GM23338 (cell line): ENCODE measurements around the gene ATXN2. TPM values are rescaled to one million over a fixed set of nuclear protein-coding genes. Genes with fewer than 3 reads are reported as not detected.
A peak's percentile ranks its signal among the peaks of the same experiment; 100 is the strongest.

ENCODE experiments used
- ATAC-seq: fragments of 200-7000 bp; cut with Tn5 transposase; 3 replicates; pipeline ENCODE4 v1.9.1; 2020
- DNase-seq: peaks from one replicate; pipeline ENCODE4 v3.0.0-alpha.2; 2015; ENCODE audit warnings: low spot score
- H2AFZ ChIP-seq: fragments of 200-600 bp; sonication (generic); 2 replicates; pipeline ENCODE4 v1.8.0; 2016; ENCODE audit warnings: antibody characterized with exemption, mild to moderate bottlenecking, moderate library complexity
- H3F3A ChIP-seq: fragments of 200-600 bp; sonication (generic); replicated peaks from 2 replicates; pipeline ENCODE4 v1.8.0; 2017; ENCODE audit warnings: antibody characterized with exemption, mixed run types, low read depth
- H3K27ac ChIP-seq: fragments of 200-600 bp; sonication (generic); 2 replicates; pipeline ENCODE4 v1.6.1; 2016; ENCODE audit warnings: low read depth
- H3K27me3 ChIP-seq: fragments of 200-600 bp; sonication (generic); 2 replicates; pipeline ENCODE4 v1.8.0; 2016; ENCODE audit warnings: mild to moderate bottlenecking, mixed run types, moderate library complexity; ENCODE audit not compliant: insufficient read depth
- H3K36me3 ChIP-seq: fragments of 200-600 bp; sonication (generic); 2 replicates; pipeline ENCODE4 v1.8.0; 2016; ENCODE audit warnings: mild to moderate bottlenecking; ENCODE audit not compliant: insufficient read depth
- H3K4me1 ChIP-seq: fragments of 200-600 bp; sonication (generic); 2 replicates; pipeline ENCODE4 v1.8.0; 2016; ENCODE audit warnings: mild to moderate bottlenecking, moderate library complexity; ENCODE audit not compliant: insufficient read depth
- H3K4me2 ChIP-seq: fragments of 200-600 bp; sonication (generic); 2 replicates; pipeline ENCODE4 v1.7.1; 2017; ENCODE audit warnings: mixed run types
- H3K4me3 ChIP-seq: fragments of 200-600 bp; sonication (generic); 2 replicates; pipeline ENCODE4 v1.6.1; 2016; ENCODE audit warnings: mixed run types
- H3K79me2 ChIP-seq: fragments of 200-600 bp; sonication (generic); replicated peaks from 2 replicates; pipeline ENCODE4 v1.8.0; 2017; ENCODE audit warnings: mild to moderate bottlenecking; ENCODE audit not compliant: insufficient read depth
- H3K9me2 ChIP-seq: fragments of 200-600 bp; sonication (generic); 2 replicates; pipeline ENCODE4 v1.8.0; 2017; ENCODE audit not compliant: insufficient read depth
- H4K20me1 ChIP-seq: fragments of 200-600 bp; sonication (generic); replicated peaks from 2 replicates; pipeline ENCODE4 v1.8.0; 2017; ENCODE audit warnings: mild to moderate bottlenecking; ENCODE audit not compliant: insufficient read depth
- H3K27ac Mint-ChIP-seq: 2 replicates; pipeline ENCODE4 v1.8.0; 2020; ENCODE audit warnings: inconsistent platforms, mild to moderate bottlenecking, moderate library complexity, mixed read lengths
- H3K27me3 Mint-ChIP-seq: 3 replicates; pipeline ENCODE4 v1.8.0; 2022; ENCODE audit warnings: low read depth, mild to moderate bottlenecking, moderate library complexity, mixed read lengths, inconsistent platforms; ENCODE audit not compliant: insufficient read depth, poor library complexity
- H3K36me3 Mint-ChIP-seq: 3 replicates; pipeline ENCODE4 v1.8.0; 2021; ENCODE audit warnings: low read depth, mild to moderate bottlenecking, inconsistent platforms, moderate library complexity, mixed read lengths
- H3K4me1 Mint-ChIP-seq: 3 replicates; pipeline ENCODE4 v1.8.0; 2020; ENCODE audit warnings: mild to moderate bottlenecking, inconsistent platforms, mixed read lengths
- H3K4me3 Mint-ChIP-seq: 3 replicates; pipeline ENCODE4 v1.8.0; 2021; ENCODE audit warnings: moderate library complexity, mild to moderate bottlenecking, inconsistent platforms, mixed read lengths
- H3K9me3 Mint-ChIP-seq: 3 replicates; pipeline ENCODE4 v1.8.0; 2020; ENCODE audit warnings: moderate library complexity, mild to moderate bottlenecking, inconsistent platforms, mixed read lengths
- CREB1 ChIP-seq: fragments of 250-450 bp; sonication (Bioruptor Pico); IDR thresholded peaks from 2 replicates; pipeline ENCODE4 v1.5.0; 2020; ENCODE audit warnings: low read depth, mild to moderate bottlenecking, moderate library complexity
- JUNB ChIP-seq: IDR thresholded peaks from one replicate; pipeline ENCODE4 v1.6.1; 2016; ENCODE audit warnings: antibody characterized with exemption; ENCODE audit not compliant: unreplicated experiment
- NANOG ChIP-seq: IDR thresholded peaks from 2 replicates; pipeline ENCODE4 v1.6.1; 2016; ENCODE audit warnings: antibody characterized with exemption, borderline replicate concordance
- POLR2AphosphoS5 ChIP-seq: IDR thresholded peaks from 2 replicates; pipeline ENCODE4 v1.6.1; 2016; ENCODE audit warnings: antibody characterized with exemption, low read depth
- ZNF114 ChIP-seq: fragments of 250-450 bp; sonication (Bioruptor Pico); IDR thresholded peaks from 2 replicates; pipeline ENCODE4 v1.5.0; 2020; ENCODE audit warnings: mild to moderate bottlenecking, moderate library complexity
- polyA plus RNA-seq: library from polyadenylated mRNA; unstranded; fragments of >200 nt; fragmentation: Nextera tagmentation; extraction: Ambion mirVana; gene quantifications from 2 replicates; pipeline ENCODE4 v1.2.1, GENCODE V29; 2016
- total RNA-seq: library from RNA; depleted of rRNA; stranded (reverse); fragments of >200 nt; shearing (Covaris generic); gene quantifications from 2 replicates; pipeline ENCODE4 v1.2.3, GENCODE V29; 2014
- TF ChIP-seq, protein P1 (sequence below): IDR thresholded peaks from 2 replicates; pipeline ENCODE4 v1.6.1; 2016; ENCODE audit warnings: antibody characterized with exemption
- TF ChIP-seq, protein P2 (sequence below): IDR thresholded peaks from one replicate; pipeline ENCODE4 v1.6.1; 2018; ENCODE audit warnings: antibody characterized with exemption; ENCODE audit not compliant: unreplicated experiment
- TF ChIP-seq, protein P3 (sequence below), 2 experiments: fragments of 200-600 bp in 1 of 2; sonication (generic) in 1 of 2; conservative IDR thresholded peaks; 2 replicates each; pipeline versions ENCODE4 v1.5.1 to v1.6.1; 2016 to 2017; ENCODE audit warnings: antibody characterized with exemption in 2 of 2, low read depth in 2 of 2, mild to moderate bottlenecking in 2 of 2, moderate library complexity in 1 of 2

ATXN2 gene
- total and polyA plus RNA-seq, 2 experiments from 2014 or later, result 44.8 to 59.5 TPM

DNA sequence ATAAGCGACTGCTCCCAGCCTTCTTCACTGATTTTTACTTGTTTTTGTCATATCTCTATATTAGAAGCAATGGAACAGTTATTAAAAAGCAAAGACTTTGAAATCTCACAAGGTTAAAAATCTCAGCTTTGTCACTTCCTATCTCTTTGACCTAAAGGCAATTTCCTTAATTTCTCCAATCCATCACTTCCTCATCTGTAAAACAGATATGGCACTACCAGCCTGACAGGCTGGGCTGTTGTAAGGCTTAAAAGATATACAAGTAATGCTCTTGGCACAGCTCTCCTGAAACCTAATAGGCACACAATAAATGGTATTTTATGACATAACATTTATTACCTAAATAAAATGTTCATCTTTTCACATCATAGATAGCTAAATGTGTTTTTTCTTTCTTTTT lies 25.6 kb downstream of the ATXN2 start (continued):
- TF ChIP-seq, protein P1, sequence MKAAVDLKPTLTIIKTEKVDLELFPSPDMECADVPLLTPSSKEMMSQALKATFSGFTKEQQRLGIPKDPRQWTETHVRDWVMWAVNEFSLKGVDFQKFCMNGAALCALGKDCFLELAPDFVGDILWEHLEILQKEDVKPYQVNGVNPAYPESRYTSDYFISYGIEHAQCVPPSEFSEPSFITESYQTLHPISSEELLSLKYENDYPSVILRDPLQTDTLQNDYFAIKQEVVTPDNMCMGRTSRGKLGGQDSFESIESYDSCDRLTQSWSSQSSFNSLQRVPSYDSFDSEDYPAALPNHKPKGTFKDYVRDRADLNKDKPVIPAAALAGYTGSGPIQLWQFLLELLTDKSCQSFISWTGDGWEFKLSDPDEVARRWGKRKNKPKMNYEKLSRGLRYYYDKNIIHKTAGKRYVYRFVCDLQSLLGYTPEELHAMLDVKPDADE, result no peak
- TF ChIP-seq CREB1 (CRISPR knock-in tag) (no peak), POLR2AphosphoS5 (no peak), NANOG (no peak), JUNB (no peak), ZNF114 (CRISPR knock-in tag) (no peak)
- TF ChIP-seq, protein P2, sequence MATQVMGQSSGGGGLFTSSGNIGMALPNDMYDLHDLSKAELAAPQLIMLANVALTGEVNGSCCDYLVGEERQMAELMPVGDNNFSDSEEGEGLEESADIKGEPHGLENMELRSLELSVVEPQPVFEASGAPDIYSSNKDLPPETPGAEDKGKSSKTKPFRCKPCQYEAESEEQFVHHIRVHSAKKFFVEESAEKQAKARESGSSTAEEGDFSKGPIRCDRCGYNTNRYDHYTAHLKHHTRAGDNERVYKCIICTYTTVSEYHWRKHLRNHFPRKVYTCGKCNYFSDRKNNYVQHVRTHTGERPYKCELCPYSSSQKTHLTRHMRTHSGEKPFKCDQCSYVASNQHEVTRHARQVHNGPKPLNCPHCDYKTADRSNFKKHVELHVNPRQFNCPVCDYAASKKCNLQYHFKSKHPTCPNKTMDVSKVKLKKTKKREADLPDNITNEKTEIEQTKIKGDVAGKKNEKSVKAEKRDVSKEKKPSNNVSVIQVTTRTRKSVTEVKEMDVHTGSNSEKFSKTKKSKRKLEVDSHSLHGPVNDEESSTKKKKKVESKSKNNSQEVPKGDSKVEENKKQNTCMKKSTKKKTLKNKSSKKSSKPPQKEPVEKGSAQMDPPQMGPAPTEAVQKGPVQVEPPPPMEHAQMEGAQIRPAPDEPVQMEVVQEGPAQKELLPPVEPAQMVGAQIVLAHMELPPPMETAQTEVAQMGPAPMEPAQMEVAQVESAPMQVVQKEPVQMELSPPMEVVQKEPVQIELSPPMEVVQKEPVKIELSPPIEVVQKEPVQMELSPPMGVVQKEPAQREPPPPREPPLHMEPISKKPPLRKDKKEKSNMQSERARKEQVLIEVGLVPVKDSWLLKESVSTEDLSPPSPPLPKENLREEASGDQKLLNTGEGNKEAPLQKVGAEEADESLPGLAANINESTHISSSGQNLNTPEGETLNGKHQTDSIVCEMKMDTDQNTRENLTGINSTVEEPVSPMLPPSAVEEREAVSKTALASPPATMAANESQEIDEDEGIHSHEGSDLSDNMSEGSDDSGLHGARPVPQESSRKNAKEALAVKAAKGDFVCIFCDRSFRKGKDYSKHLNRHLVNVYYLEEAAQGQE, result no peak

DNA sequence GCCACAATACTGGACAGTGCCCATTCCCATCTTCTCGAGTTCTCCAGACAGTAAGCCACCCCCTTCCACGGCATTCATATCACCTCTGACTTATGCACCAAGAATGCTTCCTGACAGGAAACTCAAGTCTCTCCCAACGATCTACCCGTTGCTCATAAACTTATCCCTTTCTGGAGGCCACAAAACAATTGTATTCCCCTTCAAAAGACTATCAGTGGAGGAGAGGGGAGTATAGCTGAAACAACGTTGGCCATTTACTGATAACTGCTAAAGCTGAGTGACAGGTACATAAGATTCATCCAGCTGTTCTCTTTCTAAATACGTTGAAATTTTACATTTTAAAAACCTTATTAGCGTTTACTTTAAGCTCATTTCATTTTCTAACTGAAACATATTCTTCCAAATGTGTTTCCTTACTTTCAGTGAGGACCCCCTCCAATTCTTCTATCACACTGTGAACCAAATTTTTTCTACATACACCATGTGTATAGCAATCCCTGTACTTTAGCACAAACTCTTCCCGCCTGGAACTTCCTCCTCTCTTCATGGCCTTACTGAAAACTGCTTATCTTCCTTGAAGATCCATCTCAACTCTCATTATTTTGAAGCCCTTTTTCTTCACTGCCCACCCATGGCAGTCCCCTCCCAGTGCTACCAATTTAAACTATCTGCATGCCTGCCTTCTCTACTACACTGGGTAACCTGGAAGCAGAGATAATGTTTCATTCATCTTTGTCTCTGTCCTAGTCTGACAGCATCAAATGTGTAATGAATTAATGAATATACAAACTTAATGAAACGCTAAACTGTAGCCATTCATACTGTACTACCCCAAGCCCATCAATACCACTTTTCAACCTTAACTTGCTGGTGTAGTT lies 28.8 kb downstream of the ATXN2 start:
- peaks cover 2% of the 10 kb centered on the region for H3K27me3 Mint-ChIP-seq
- H3K36me3 ChIP-seq, result no peaks in the 10 kb centered on the region
- no peak overlapping the region for H2AFZ ChIP-seq
- DNase-seq, result no peak
- no peak overlapping the region for H3K27ac Mint-ChIP-seq
- ATAC-seq, result no peak
- peaks cover 10% of the 10 kb centered on the region for H3K4me1 ChIP-seq
- no peak overlapping the region for H3K4me3 Mint-ChIP-seq
- no peaks in the 10 kb centered on the region for H3F3A ChIP-seq
- H3K4me2 ChIP-seq, result no peak overlapping the region
- peaks cover 100% of the 10 kb centered on the region for H3K79me2 ChIP-seq
- no peaks in the 10 kb centered on the region for H3K9me3 Mint-ChIP-seq
- no peaks in the 10 kb centered on the region for H3K36me3 Mint-ChIP-seq
- peaks cover 17% of the 10 kb centered on the region for H3K4me1 Mint-ChIP-seq
- no peak overlapping the region for H3K4me3 ChIP-seq
- H3K27me3 ChIP-seq, result no peaks in the 10 kb centered on the region
- peaks cover 60% of the 10 kb centered on the region for H4K20me1 ChIP-seq
- H3K9me2 ChIP-seq, result no peaks in the 10 kb centered on the region
- peak overlapping the region; percentile 73; the same call in 1 of the 2 replicates for H3K27ac ChIP-seq
- TF ChIP-seq, protein P2, result no peak
- TF ChIP-seq, protein P1, result no peak
- TF ChIP-seq, protein P3, sequence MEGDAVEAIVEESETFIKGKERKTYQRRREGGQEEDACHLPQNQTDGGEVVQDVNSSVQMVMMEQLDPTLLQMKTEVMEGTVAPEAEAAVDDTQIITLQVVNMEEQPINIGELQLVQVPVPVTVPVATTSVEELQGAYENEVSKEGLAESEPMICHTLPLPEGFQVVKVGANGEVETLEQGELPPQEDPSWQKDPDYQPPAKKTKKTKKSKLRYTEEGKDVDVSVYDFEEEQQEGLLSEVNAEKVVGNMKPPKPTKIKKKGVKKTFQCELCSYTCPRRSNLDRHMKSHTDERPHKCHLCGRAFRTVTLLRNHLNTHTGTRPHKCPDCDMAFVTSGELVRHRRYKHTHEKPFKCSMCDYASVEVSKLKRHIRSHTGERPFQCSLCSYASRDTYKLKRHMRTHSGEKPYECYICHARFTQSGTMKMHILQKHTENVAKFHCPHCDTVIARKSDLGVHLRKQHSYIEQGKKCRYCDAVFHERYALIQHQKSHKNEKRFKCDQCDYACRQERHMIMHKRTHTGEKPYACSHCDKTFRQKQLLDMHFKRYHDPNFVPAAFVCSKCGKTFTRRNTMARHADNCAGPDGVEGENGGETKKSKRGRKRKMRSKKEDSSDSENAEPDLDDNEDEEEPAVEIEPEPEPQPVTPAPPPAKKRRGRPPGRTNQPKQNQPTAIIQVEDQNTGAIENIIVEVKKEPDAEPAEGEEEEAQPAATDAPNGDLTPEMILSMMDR (conservative IDR thresholded peaks at IDR 0.05; ENCODE audit: low read depth in 2 of 2), result no peak
